HEK293 (cell line): ENCODE data around the gene NOS1AP.

ENCODE experiments used
- CTCF ChIA-PET: fragments of 350-600 bp; formaldehyde crosslinking; extraction: SDS; loops from one replicate; lab custom pipeline; 2021; ENCODE audit warnings: antibody characterized with exemption; lab: Yijun Ruan, JAX
- POLR2A ChIA-PET: fragments of 300-600 bp; formaldehyde crosslinking; extraction: SDS; loops from one replicate; lab custom pipeline; 2020; ENCODE audit warnings: antibody characterized with exemption, inconsistent platforms; lab: Yijun Ruan, JAX
- H3K27ac ChIP-seq: fragments of 200-500 bp; sonication (Bioruptor generic); 2 replicates; pipeline ENCODE4 v1.5.1; 2014; ENCODE audit warnings: low read depth, low read length, control low read depth, inconsistent platforms; ENCODE audit errors: extremely low read depth
- H3K36me3 ChIP-seq, 2 experiments: fragments of 200-500 bp in 1 of 2; sonication (Bioruptor generic) in 1 of 2; 1 replicate in 1 of 2; 2 replicates in 1 of 2; pipeline ENCODE4 v1.5.1; 2014 to 2017; ENCODE audit warnings: inconsistent platforms in 2 of 2, low read length in 2 of 2; ENCODE audit not compliant: control insufficient read depth in 2 of 2, insufficient read depth in 1 of 2
- H3K4me1 ChIP-seq: fragments of 200-500 bp; sonication (Bioruptor generic); 2 replicates; pipeline ENCODE4 v1.5.1; 2014; ENCODE audit warnings: mild to moderate bottlenecking, low read length, inconsistent platforms; ENCODE audit not compliant: control insufficient read depth, insufficient read depth
- H3K4me3 ChIP-seq: 2 replicates; pipeline ENCODE4 v1.5.1; 2011; ENCODE audit warnings: low read depth, mild to moderate bottlenecking, control low read depth, low read length, moderate library complexity
- H3K9me3 ChIP-seq: fragments of 200-500 bp; sonication (Bioruptor generic); 2 replicates; pipeline ENCODE4 v1.5.1; 2014; ENCODE audit warnings: low read depth, low read length, inconsistent platforms; ENCODE audit not compliant: control insufficient read depth, insufficient read depth
- ATF2 ChIP-seq: fragments of 450-650 bp; formaldehyde crosslinking; IDR thresholded peaks from 2 replicates; pipeline ENCODE4 v1.5.1; 2016; ENCODE audit warnings: missing biosample characterization, missing genetic modification characterization, low read depth
- PRDM10 ChIP-seq: fragments of 450-650 bp; formaldehyde crosslinking; IDR thresholded peaks from 2 replicates; pipeline ENCODE4 v1.5.1; 2016; ENCODE audit warnings: missing biosample characterization, missing genetic modification characterization
- YY2 ChIP-seq: fragments of 450-650 bp; formaldehyde crosslinking; IDR thresholded peaks from 2 replicates; pipeline ENCODE4 v1.5.1; 2016; ENCODE audit warnings: missing biosample characterization, missing genetic modification characterization
- ZBTB17 ChIP-seq: fragments of 450-650 bp; formaldehyde crosslinking; IDR thresholded peaks from 2 replicates; pipeline ENCODE4 v1.5.1; 2016; ENCODE audit warnings: missing biosample characterization, missing genetic modification characterization
- ZBTB26 ChIP-seq: fragments of 450-650 bp; formaldehyde crosslinking; optimal IDR thresholded peaks from 2 replicates; pipeline ENCODE3; 2016; ENCODE audit warnings: missing biosample characterization, mild to moderate bottlenecking, missing genetic modification characterization
- ZBTB44 ChIP-seq: fragments of 450-650 bp; IDR thresholded peaks from 2 replicates; pipeline ENCODE4 v1.5.1; 2018; ENCODE audit warnings: missing biosample characterization, mild to moderate bottlenecking, missing genetic modification characterization
- ZNF146 ChIP-seq: fragments of 450-650 bp; formaldehyde crosslinking; IDR thresholded peaks from 2 replicates; pipeline ENCODE4 v1.5.1; 2016; ENCODE audit warnings: missing biosample characterization, missing genetic modification characterization
- ZNF19 ChIP-seq: fragments of 450-650 bp; formaldehyde crosslinking; IDR thresholded peaks from 2 replicates; pipeline ENCODE4; 2016; ENCODE audit warnings: missing biosample characterization, missing genetic modification characterization, low read depth
- ZNF248 ChIP-seq: fragments of 450-650 bp; formaldehyde crosslinking; IDR thresholded peaks from 2 replicates; pipeline ENCODE4 v1.5.1; 2017; ENCODE audit warnings: missing biosample characterization, missing genetic modification characterization
- ZNF335 ChIP-seq: fragments of 450-650 bp; formaldehyde crosslinking; conservative IDR thresholded peaks from 2 replicates; pipeline ENCODE4 v1.5.1; 2016; ENCODE audit warnings: missing biosample characterization, missing genetic modification characterization
- ZNF341 ChIP-seq: fragments of 450-650 bp; formaldehyde crosslinking; IDR thresholded peaks from 2 replicates; pipeline ENCODE4; 2016; ENCODE audit warnings: low read depth, missing biosample characterization, missing genetic modification characterization
- ZNF404 ChIP-seq: fragments of 450-650 bp; formaldehyde crosslinking; IDR thresholded peaks from 2 replicates; pipeline ENCODE4 v1.5.1; 2017; ENCODE audit warnings: missing biosample characterization, missing genetic modification characterization
- ZNF514 ChIP-seq: fragments of 450-650 bp; formaldehyde crosslinking; IDR thresholded peaks from 2 replicates; pipeline ENCODE4 v1.5.1; 2016; ENCODE audit warnings: missing biosample characterization, missing genetic modification characterization
- ZNF558 ChIP-seq: fragments of 450-650 bp; formaldehyde crosslinking; IDR thresholded peaks from 2 replicates; pipeline ENCODE4 v1.5.1; 2016; ENCODE audit warnings: missing biosample characterization, missing genetic modification characterization
- ZNF658 ChIP-seq: fragments of 450-650 bp; formaldehyde crosslinking; IDR thresholded peaks from 2 replicates; pipeline ENCODE4; 2016; ENCODE audit warnings: missing biosample characterization, missing genetic modification characterization
- ZNF670 ChIP-seq: fragments of 450-650 bp; formaldehyde crosslinking; IDR thresholded peaks from 2 replicates; pipeline ENCODE4 v1.5.1; 2016; ENCODE audit warnings: missing biosample characterization, missing genetic modification characterization, low read depth
- ZNF677 ChIP-seq: fragments of 450-650 bp; IDR thresholded peaks from 2 replicates; pipeline ENCODE4 v1.5.0; 2018; ENCODE audit warnings: missing biosample characterization, mild to moderate bottlenecking, missing genetic modification characterization, moderate library complexity
- ZNF707 ChIP-seq: fragments of 450-650 bp; formaldehyde crosslinking; IDR thresholded peaks from 2 replicates; pipeline ENCODE4 v1.5.1; 2016; ENCODE audit warnings: missing biosample characterization, missing genetic modification characterization
- ZSCAN18 ChIP-seq: fragments of 450-650 bp; formaldehyde crosslinking; IDR thresholded peaks from 2 replicates; pipeline ENCODE4 v1.5.1; 2016; ENCODE audit warnings: missing biosample characterization, missing genetic modification characterization
- ZSCAN5A ChIP-seq: fragments of 450-650 bp; formaldehyde crosslinking; IDR thresholded peaks from 2 replicates; pipeline ENCODE4 v1.5.1; 2016; ENCODE audit warnings: missing biosample characterization, missing genetic modification characterization

Gene NOS1AP

GRCh38 chr1:162026881-162027280 lies 42.6 kb upstream of the NOS1AP start (continued):
- TF ChIP-seq ZNF658 (no peak), ZSCAN5A (tag by site-specific recombination) (no peak), YY2 (tag by site-specific recombination) (no peak)

- ChIA-PET CTCF (interaction anchor here (1.2 kb wide), 2 partner anchors 9 to 236 kb away, joined by 3 to 5 read pairs; no protein-coding TSS in a partner anchor), POLR2A (no interaction called here)
- TF ChIP-seq ZNF677 (tag by site-specific recombination) (no peak), YY2 (tag by site-specific recombination) (no peak), ZNF248 (tag by site-specific recombination) (no peak), ZNF514 (tag by site-specific recombination) (no peak), ZNF19 (tag by site-specific recombination) (no peak), PRDM10 (tag by site-specific recombination) (no peak), ZSCAN18 (tag by site-specific recombination) (no peak)
- Histone ChIP-seq H3K4me3 (no peak overlapping the region), H3K9me3 (no peaks in the 10 kb centered on the region), H3K4me1 (peaks cover 3% of the 10 kb centered on the region; the same call in 1 of the 2 replicates), H3K27ac (no peak overlapping the region), H3K36me3 (no peaks in the 10 kb centered on the region)
Observed at GRCh38 chr1:162028726-162029125, 40.8 kb upstream of the NOS1AP start.

- ChIA-PET POLR2A (no interaction called here), CTCF (interaction anchor here (1.2 to 2.9 kb wide), 2 partner anchors 8 to 236 kb away, joined by 3 to 9 read pairs; no protein-coding TSS in a partner anchor)
- TF ChIP-seq ZNF335 (peak; percentile 39; the same call in 1 of the 2 replicates), ZBTB44 (tag by site-specific recombination) (no peak), ZBTB17 (tag by site-specific recombination) (peak; percentile 50; the same call in 1 of the 2 replicates), ZBTB26 (tag by site-specific recombination) (no peak), ZNF707 (tag by site-specific recombination) (no peak), ATF2 (tag by site-specific recombination) (no peak), ZNF670 (tag by site-specific recombination) (no peak), ZNF146 (tag by site-specific recombination) (no peak), ZNF341 (tag by site-specific recombination) (no peak), ZNF558 (no peak), ZNF404 (tag by site-specific recombination) (no peak)
- no peaks in the 10 kb centered on the region for H3K36me3 ChIP-seq
- H3K27ac ChIP-seq: no peak overlapping the region
- no peak overlapping the region for H3K4me3 ChIP-seq
- H3K9me3 ChIP-seq: no peaks in the 10 kb centered on the region
- peaks cover 3% of the 10 kb centered on the region; the same call in 1 of the 2 replicates for H3K4me1 ChIP-seq
Observed at GRCh38 chr1:162029157-162029556, 40.3 kb upstream of the NOS1AP start.
